MM.1S (cell line): Measurements from ENCODE around the gene OPTN.

Source experiments
- DNase-seq: peaks from one replicate; pipeline ENCODE4 v3.0.0-alpha.2; 2015
- H2AFZ ChIP-seq: fragments of 300-600 bp; sonication (generic); 2 replicates; pipeline ENCODE4 v1.6.0; 2016; ENCODE audit warnings: antibody characterized with exemption, low read length
- H3F3A ChIP-seq: fragments of 300-600 bp; sonication (generic); 2 replicates; pipeline ENCODE4 v1.6.1; 2016; ENCODE audit warnings: mild to moderate bottlenecking, antibody characterized with exemption, low read length, moderate library complexity, mixed read lengths; ENCODE audit not compliant: insufficient read depth
- H3K27ac ChIP-seq: fragments of 300-600 bp; sonication (generic); 2 replicates; pipeline ENCODE4 v1.5.1; 2016; ENCODE audit warnings: mild to moderate bottlenecking, low read length
- H3K27me3 ChIP-seq: fragments of 300-600 bp; sonication (generic); replicated peaks from 2 replicates; pipeline ENCODE4 v1.6.0; 2016; ENCODE audit warnings: low read length; ENCODE audit not compliant: insufficient read depth
- H3K36me3 ChIP-seq: fragments of 300-600 bp; sonication (generic); replicated peaks from 2 replicates; pipeline ENCODE4 v1.6.1; 2016; ENCODE audit warnings: mild to moderate bottlenecking, low read length, mixed read lengths; ENCODE audit not compliant: insufficient read depth
- H3K4me1 ChIP-seq: fragments of 300-600 bp; sonication (generic); 2 replicates; pipeline ENCODE4 v1.6.1; 2016; ENCODE audit warnings: low read length, mixed read lengths
- H3K4me2 ChIP-seq: fragments of 300-600 bp; sonication (generic); 2 replicates; pipeline ENCODE4 v1.6.0; 2016; ENCODE audit warnings: low read depth, low read length
- H3K4me3 ChIP-seq: fragments of 300-600 bp; sonication (generic); 2 replicates; pipeline ENCODE4 v1.5.1; 2016; ENCODE audit warnings: low read length, mixed read lengths
- H3K79me2 ChIP-seq: fragments of 300-600 bp; sonication (generic); 2 replicates; pipeline ENCODE4 v1.6.1; 2016; ENCODE audit warnings: mixed run types, low read length, mixed read lengths
- H3K9ac ChIP-seq: fragments of 300-600 bp; sonication (generic); 2 replicates; pipeline ENCODE4 v1.6.1; 2016; ENCODE audit warnings: low read length, mixed read lengths
- H3K9me2 ChIP-seq: fragments of 300-600 bp; sonication (generic); replicated peaks from 2 replicates; pipeline ENCODE4 v1.6.1; 2016; ENCODE audit warnings: mild to moderate bottlenecking, low read length, mixed read lengths; ENCODE audit not compliant: insufficient read depth
- H3K9me3 ChIP-seq: fragments of 300-600 bp; sonication (generic); replicated peaks from 2 replicates; pipeline ENCODE4 v1.6.1; 2016; ENCODE audit warnings: mild to moderate bottlenecking, low read length, mixed read lengths; ENCODE audit not compliant: insufficient read depth
- H4K20me1 ChIP-seq: fragments of 300-600 bp; sonication (generic); 2 replicates; pipeline ENCODE4 v1.6.1; 2016; ENCODE audit warnings: mild to moderate bottlenecking, low read length, moderate library complexity, mixed read lengths; ENCODE audit not compliant: insufficient read depth
- CTCF ChIP-seq: fragments of 300-600 bp; sonication (generic); IDR thresholded peaks from 2 replicates; pipeline ENCODE4 v1.5.1; 2016; ENCODE audit warnings: antibody characterized with exemption, low read length, mixed read lengths
- EZH2 ChIP-seq: fragments of 300-600 bp; sonication (generic); optimal IDR thresholded peaks from 2 replicates; pipeline ENCODE3; 2017; ENCODE audit warnings: low read depth, mild to moderate bottlenecking, antibody characterized with exemption, low read length, mixed read lengths
- EZH2phosphoT487 ChIP-seq: fragments of 300-600 bp; sonication (generic); IDR thresholded peaks from 2 replicates; pipeline ENCODE4 v1.6.1; 2018; ENCODE audit warnings: antibody characterized with exemption, low read length

The OPTN gene

GRCh38 chr10:13066527-13066926 lies 33.4 kb upstream of the OPTN start:
- no peaks in the 10 kb centered on the region for H4K20me1 ChIP-seq
- TF ChIP-seq CTCF (no peak), EZH2 (no peak), EZH2phosphoT487 (no peak)
- DNase-seq = no peak
- no peaks in the 10 kb centered on the region for H3K9me3 ChIP-seq
- no peaks in the 10 kb centered on the region for H3K9me2 ChIP-seq
- H3K36me3 ChIP-seq = no peaks in the 10 kb centered on the region
- H3K27me3 ChIP-seq = no peaks in the 10 kb centered on the region
- no peaks in the 10 kb centered on the region for H3K4me1 ChIP-seq
- H3K9ac ChIP-seq = no peak overlapping the region
- no peak overlapping the region for H2AFZ ChIP-seq
- no peak overlapping the region for H3K27ac ChIP-seq
- H3K4me2 ChIP-seq = no peak overlapping the region
- H3K4me3 ChIP-seq = no peak overlapping the region
- no peaks in the 10 kb centered on the region for H3K79me2 ChIP-seq
- no peaks in the 10 kb centered on the region for H3F3A ChIP-seq

GRCh38 chr10:13067431-13067830 lies 32.5 kb upstream of the OPTN start:
- H3K9me3 ChIP-seq = no peaks in the 10 kb centered on the region
- H3K9ac ChIP-seq = no peak overlapping the region
- no peaks in the 10 kb centered on the region for H4K20me1 ChIP-seq
- no peaks in the 10 kb centered on the region for H3K9me2 ChIP-seq
- TF ChIP-seq CTCF = no peak
- no peak for TF ChIP-seq EZH2
- TF ChIP-seq EZH2phosphoT487 = no peak
- no peaks in the 10 kb centered on the region for H3K36me3 ChIP-seq
- H3K4me3 ChIP-seq = no peak overlapping the region
- H3F3A ChIP-seq = no peaks in the 10 kb centered on the region
- H3K4me1 ChIP-seq = no peaks in the 10 kb centered on the region
- DNase-seq = no peak
- no peak overlapping the region for H3K27ac ChIP-seq
- no peaks in the 10 kb centered on the region for H3K27me3 ChIP-seq
- H2AFZ ChIP-seq = no peak overlapping the region
- no peaks in the 10 kb centered on the region for H3K79me2 ChIP-seq
- H3K4me2 ChIP-seq = no peak overlapping the region

GRCh38 chr10:13068071-13068470 lies 31.9 kb upstream of the OPTN start:
- H3K27me3 ChIP-seq = no peaks in the 10 kb centered on the region
- no peak overlapping the region for H3K27ac ChIP-seq
- no peaks in the 10 kb centered on the region for H3K9me3 ChIP-seq
- no peak overlapping the region for H2AFZ ChIP-seq
- no peaks in the 10 kb centered on the region for H3K79me2 ChIP-seq
- no peaks in the 10 kb centered on the region for H4K20me1 ChIP-seq
- no peak overlapping the region for H3K9ac ChIP-seq
- TF ChIP-seq EZH2phosphoT487 (no peak), EZH2 (no peak), CTCF (no peak)
- DNase-seq = no peak
- no peaks in the 10 kb centered on the region for H3K36me3 ChIP-seq
- H3F3A ChIP-seq = no peaks in the 10 kb centered on the region
- H3K4me2 ChIP-seq = no peak overlapping the region
- no peaks in the 10 kb centered on the region for H3K9me2 ChIP-seq
- H3K4me1 ChIP-seq = no peaks in the 10 kb centered on the region
- no peak overlapping the region for H3K4me3 ChIP-seq

- H3K27ac ChIP-seq = no peak overlapping the region
Observed at GRCh38 chr10:13068484-13068883, 31.5 kb upstream of the OPTN start.

More at GRCh38 chr10:13068484-13068883, 31.5 kb upstream of the OPTN start:
- Histone ChIP-seq H3K4me3 (no peak overlapping the region), H3K36me3 (no peaks in the 10 kb centered on the region), H3K9ac (no peak overlapping the region), H3K4me1 (no peaks in the 10 kb centered on the region), H2AFZ (no peak overlapping the region), H4K20me1 (no peaks in the 10 kb centered on the region), H3K79me2 (no peaks in the 10 kb centered on the region), H3K9me3 (no peaks in the 10 kb centered on the region), H3F3A (no peaks in the 10 kb centered on the region), H3K4me2 (no peak overlapping the region), H3K27me3 (no peaks in the 10 kb centered on the region), H3K9me2 (no peaks in the 10 kb centered on the region)
- TF ChIP-seq EZH2phosphoT487 (no peak), CTCF (no peak), EZH2 (no peak)
- no peak for DNase-seq
